Suppressor macrophage (primary cell): ENCODE measurements around the gene AMER1.

Experiments used
- DNase-seq, 4 experiments: peaks; one replicate each; pipeline ENCODE4 v3.0.0-alpha.2; 2020 to 2022

Gene AMER1

DNA sequence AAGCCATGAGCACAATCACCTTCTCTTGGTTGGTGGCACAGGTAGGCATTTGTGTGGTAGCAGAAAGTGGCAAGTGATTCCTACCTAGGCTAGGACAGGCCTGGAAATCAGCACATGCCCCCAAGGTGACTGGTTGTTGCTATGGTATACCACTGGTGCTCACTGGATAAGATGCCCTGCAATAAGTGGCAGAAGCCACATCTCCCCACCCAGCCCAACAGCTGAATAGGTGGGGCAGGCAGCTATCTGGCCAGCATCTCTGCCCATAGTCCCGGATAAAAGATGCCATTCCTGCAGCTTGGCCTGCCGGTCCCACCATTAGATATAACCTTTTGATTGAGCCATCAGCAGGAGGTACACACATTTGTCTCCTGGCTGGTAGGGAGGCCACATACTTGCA, 21.1 kb downstream of the AMER1 start:
- no peak for DNase-seq

DNA sequence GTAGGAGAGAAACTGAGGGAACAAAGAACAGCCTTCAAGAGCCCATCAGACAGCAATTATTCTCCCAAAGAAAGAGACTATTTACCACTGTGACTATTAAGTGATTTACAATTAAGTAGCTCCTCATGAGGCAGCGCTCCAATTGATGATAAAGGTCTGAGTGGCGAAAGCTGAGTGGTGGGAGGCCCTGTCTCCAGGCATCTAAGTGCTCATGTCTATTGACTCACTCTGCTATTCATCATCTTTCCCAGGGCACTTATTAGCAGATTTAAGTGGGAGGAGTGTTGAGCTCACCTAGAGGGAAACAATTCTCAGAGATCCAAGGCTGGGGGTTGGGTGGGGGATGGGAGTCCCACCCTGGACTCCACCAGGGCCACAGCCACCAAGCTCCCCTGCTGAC, 23.3 kb downstream of the AMER1 start:
- no peak for DNase-seq

DNA sequence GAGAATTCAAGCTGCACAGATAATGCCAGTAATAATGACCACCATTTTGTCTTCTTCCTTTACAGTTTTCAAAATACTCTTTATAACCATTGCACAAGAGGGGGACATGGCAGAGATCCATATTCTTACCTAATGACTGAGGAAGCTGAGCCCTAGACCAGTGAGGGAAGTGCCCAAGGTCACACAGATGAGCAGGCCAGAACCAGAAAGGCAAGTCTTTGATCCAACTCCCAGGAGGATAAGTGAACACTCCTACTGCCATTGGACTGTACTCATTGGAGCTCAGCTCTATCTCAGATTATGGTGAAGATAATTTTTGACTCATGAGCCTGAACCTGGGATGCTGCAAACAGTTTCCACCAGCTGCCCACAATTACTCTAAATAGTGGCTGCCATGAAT, 28.6 kb downstream of the AMER1 start:
- DNase-seq, result no peak

DNA sequence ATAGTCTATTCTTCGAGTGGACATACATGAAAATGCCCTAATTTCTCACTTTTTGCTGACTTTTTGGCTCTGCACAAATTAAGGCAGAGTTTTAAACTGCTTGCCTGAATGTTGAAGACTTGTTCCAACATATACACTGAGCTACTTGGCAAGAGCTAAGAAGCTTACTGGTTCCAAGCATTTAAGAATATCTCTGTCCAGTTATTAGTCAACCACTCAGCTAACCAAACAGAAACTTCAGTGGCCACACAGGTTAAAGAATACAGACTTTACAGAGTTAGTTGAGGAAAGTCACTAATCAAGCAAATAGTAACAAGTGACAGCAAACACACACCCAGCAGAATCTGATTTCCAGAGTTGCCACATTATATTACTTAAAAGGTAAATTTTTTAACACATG, 35.5 kb downstream of the AMER1 start:
- DNase-seq, result no peak

DNA sequence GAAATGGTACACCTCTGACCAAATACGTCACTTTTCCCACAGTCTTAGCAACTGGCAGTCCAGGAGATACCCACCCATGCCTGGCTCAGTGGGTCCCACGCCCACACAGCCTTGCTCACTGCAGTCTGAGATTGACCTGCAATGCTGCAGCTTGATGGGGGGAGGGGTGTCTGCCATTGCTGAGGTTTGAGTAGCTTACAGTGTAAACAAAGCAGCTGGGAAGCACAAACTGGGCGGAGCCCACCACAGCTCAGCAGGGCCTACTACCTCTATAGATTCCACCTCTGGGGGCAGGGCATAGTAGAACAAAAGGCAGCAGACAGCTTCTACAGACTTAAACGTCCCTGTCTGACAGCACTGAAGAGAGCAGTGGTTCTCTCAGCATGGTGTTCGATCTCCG, 52.7 kb downstream of the AMER1 start:
- DNase-seq, result no peak

DNA sequence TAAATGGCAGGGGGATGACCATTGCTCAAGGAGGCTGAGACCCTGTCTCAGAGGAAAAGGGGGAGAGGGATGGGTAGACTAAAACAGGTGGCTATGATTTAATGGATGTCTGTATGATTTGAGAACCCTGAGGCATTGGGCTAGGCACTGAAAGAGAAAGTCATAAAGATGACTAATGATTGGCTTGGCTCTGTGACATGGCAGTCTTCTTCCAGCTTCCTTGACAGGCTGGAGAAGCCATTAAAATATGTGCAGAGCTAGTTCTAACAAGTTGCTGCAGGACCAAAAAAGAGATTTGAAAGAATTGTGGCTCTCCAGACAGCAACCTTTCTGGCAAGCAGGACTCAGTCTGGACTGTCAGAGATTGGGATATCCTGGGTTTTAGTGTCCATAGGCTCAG, 53.6 kb downstream of the AMER1 start:
- DNase-seq, result no peak

DNA sequence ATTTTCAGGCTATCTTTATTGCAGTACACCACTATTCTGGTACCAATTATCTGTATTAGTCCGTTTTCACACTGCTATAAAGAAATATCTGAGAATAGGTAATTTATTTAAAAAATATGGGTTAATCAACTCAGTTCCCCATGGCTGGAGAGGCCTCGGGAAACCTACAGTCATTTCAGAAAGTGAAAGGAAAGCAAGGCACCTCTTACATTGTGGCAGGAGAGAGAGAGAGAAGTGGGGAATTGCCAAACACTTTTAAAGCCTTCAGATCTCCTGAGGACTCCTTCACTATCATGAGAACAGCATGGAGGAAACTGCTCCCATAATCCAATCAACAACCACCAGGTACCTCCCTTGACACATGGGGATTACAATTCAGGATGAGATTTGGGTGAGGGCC, 54.7 kb downstream of the AMER1 start:
- DNase-seq, result no peak
